Measurements from ENCODE around the gene EFNA5.

DNA sequence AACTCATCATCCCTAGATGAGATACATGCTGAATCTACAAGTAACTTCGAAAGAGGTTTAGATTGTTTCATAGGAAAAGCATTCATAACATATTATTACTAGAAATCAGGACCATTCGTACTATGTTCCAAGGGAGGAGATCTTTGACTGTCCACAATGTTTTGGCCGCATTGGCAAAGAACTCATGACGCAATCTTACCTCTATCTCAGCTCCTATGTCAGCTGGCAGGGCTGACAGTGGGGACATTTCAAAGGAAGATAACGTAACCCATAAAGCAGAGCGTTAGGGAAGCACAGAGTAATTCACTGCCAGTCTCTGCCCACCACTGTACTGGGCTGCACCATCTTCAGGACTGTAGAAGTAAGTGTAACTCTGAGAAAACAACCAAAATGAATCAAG is 69.7 kb downstream of the EFNA5 start:
- TF ChIP-seq CTCF (tag by site-specific recombination; IDR thresholded peaks at IDR 0.05) = no peak
- TF ChIP-seq ELK4 (IDR thresholded peaks at IDR 0.05; ENCODE audit: borderline replicate concordance, low read depth, low read length) = no peak
- TF ChIP-seq ZNF48 (tag by site-specific recombination; IDR thresholded peaks at IDR 0.05) = no peak
- TF ChIP-seq, protein P1, sequence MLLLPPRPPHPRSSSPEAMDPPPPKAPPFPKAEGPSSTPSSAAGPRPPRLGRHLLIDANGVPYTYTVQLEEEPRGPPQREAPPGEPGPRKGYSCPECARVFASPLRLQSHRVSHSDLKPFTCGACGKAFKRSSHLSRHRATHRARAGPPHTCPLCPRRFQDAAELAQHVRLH (tag by site-specific recombination; IDR thresholded peaks at IDR 0.05) = no peak
- TF ChIP-seq, protein P2, sequence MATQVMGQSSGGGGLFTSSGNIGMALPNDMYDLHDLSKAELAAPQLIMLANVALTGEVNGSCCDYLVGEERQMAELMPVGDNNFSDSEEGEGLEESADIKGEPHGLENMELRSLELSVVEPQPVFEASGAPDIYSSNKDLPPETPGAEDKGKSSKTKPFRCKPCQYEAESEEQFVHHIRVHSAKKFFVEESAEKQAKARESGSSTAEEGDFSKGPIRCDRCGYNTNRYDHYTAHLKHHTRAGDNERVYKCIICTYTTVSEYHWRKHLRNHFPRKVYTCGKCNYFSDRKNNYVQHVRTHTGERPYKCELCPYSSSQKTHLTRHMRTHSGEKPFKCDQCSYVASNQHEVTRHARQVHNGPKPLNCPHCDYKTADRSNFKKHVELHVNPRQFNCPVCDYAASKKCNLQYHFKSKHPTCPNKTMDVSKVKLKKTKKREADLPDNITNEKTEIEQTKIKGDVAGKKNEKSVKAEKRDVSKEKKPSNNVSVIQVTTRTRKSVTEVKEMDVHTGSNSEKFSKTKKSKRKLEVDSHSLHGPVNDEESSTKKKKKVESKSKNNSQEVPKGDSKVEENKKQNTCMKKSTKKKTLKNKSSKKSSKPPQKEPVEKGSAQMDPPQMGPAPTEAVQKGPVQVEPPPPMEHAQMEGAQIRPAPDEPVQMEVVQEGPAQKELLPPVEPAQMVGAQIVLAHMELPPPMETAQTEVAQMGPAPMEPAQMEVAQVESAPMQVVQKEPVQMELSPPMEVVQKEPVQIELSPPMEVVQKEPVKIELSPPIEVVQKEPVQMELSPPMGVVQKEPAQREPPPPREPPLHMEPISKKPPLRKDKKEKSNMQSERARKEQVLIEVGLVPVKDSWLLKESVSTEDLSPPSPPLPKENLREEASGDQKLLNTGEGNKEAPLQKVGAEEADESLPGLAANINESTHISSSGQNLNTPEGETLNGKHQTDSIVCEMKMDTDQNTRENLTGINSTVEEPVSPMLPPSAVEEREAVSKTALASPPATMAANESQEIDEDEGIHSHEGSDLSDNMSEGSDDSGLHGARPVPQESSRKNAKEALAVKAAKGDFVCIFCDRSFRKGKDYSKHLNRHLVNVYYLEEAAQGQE (tag by site-specific recombination; IDR thresholded peaks at IDR 0.05) = no peak
- TF ChIP-seq, protein P3, sequence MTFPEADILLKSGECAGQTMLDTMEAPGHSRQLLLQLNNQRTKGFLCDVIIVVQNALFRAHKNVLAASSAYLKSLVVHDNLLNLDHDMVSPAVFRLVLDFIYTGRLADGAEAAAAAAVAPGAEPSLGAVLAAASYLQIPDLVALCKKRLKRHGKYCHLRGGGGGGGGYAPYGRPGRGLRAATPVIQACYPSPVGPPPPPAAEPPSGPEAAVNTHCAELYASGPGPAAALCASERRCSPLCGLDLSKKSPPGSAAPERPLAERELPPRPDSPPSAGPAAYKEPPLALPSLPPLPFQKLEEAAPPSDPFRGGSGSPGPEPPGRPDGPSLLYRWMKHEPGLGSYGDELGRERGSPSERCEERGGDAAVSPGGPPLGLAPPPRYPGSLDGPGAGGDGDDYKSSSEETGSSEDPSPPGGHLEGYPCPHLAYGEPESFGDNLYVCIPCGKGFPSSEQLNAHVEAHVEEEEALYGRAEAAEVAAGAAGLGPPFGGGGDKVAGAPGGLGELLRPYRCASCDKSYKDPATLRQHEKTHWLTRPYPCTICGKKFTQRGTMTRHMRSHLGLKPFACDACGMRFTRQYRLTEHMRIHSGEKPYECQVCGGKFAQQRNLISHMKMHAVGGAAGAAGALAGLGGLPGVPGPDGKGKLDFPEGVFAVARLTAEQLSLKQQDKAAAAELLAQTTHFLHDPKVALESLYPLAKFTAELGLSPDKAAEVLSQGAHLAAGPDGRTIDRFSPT (tag by site-specific recombination; IDR thresholded peaks at IDR 0.05) = no peak
- no peak for TF ChIP-seq YY1 (tag by site-specific recombination; IDR thresholded peaks at IDR 0.05)
- TF ChIP-seq ATF2 (tag by site-specific recombination; IDR thresholded peaks at IDR 0.05; ENCODE audit: low read depth) = no peak
- no peak for TF ChIP-seq ZNF292 (tag by site-specific recombination; IDR thresholded peaks at IDR 0.05; ENCODE audit: borderline replicate concordance, low read depth)
- no peak for TF ChIP-seq ZNF391 (tag by site-specific recombination; IDR thresholded peaks at IDR 0.05; ENCODE audit: borderline replicate concordance, low read depth)
- no peak for TF ChIP-seq SETDB1 (IDR thresholded peaks at IDR 0.05; ENCODE audit: insufficient read length, low read length)
- TF ChIP-seq ZNF121 (tag by site-specific recombination; IDR thresholded peaks at IDR 0.05) = no peak

All from HEK293 (cell line).